HL-60 (cell line): ENCODE data around the gene ZNF157.

Experiments used
- CTCF ChIP-seq: IDR thresholded peaks from one replicate; pipeline ENCODE4 v1.5.1; 2011; ENCODE audit warnings: low read length, control low read depth, inconsistent platforms; ENCODE audit not compliant: insufficient read depth
- GABPA ChIP-seq: IDR thresholded peaks from 2 replicates; pipeline ENCODE4 v1.6.1; 2012; ENCODE audit warnings: low read depth
- REST ChIP-seq: IDR thresholded peaks from 2 replicates; pipeline ENCODE4 v1.6.1; 2012; ENCODE audit warnings: low read depth; ENCODE audit not compliant: insufficient replicate concordance
- SPI1 ChIP-seq: IDR thresholded peaks from 2 replicates; pipeline ENCODE4 v1.6.1; 2012; ENCODE audit warnings: low read depth, mild to moderate bottlenecking, borderline replicate concordance

GRCh38 chrX:47366041-47366722 lies 4.2 kb upstream of the ZNF157 start:
- TF ChIP-seq CTCF = no peak
- no peak for TF ChIP-seq GABPA
- TF ChIP-seq REST = no peak
- no peak for TF ChIP-seq SPI1
